Measurements from ENCODE around the gene DCUN1D3.
"Not testable (repeated sequence)": the region's sequence is repeated elsewhere in the genome, so short reads cannot be mapped to it uniquely, and the experiment has no call there.

Gene DCUN1D3

GRCh38 chr16:20818929-20819585, 81.1 kb downstream of the DCUN1D3 start:
- DNase-seq = no peak

- DNase-seq = no peak
These were observed 85.4 kb downstream of the DCUN1D3 start for GRCh38 chr16:20814784-20815183.

DNA sequence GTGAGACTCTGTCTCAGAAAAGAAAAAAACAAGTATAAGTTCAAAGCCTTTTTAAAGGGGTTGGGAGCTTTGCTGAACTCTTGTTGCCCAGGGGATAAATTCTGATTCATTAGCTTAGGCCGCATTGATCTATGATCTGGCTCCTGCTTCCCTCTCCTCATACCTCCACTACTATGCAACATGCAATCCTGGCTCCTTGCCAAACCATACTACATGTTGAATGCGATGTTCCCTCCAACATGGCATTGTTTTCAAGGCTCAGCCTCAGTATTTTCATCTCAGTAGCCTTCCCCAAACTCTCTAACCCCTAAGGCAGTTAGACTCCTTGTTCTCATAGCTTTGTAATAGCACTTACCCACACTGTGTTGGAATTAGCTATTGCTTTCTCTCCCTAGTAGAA, 87.6 kb downstream of the DCUN1D3 start:
- no peak for DNase-seq

DNA sequence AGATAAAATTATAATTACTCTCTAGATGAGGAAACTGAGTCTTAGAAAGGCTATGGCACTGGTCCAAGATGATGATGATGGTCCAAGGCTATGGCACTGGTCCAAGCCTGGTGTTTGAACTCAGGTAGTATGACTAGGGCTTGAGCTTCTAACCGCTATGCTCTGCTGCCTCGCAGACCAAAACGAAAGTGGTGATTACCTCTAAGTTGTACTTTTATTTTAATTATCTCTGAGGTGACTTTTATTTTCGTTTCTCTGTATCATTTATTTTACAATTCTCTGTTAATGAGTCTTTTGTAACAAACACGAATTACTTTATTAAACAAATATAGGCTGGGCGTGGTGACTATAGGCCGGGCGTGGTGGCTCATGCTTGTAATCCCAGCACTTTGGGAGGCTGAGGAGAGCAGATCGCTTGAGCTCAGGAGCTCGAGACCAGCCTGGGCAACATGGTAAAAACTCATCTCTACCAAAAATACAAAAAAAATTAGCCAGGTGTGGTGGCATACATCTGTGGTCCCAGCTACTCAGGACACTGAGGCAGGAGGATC, 88.2 kb downstream of the DCUN1D3 start:
- no peak for DNase-seq

DNA sequence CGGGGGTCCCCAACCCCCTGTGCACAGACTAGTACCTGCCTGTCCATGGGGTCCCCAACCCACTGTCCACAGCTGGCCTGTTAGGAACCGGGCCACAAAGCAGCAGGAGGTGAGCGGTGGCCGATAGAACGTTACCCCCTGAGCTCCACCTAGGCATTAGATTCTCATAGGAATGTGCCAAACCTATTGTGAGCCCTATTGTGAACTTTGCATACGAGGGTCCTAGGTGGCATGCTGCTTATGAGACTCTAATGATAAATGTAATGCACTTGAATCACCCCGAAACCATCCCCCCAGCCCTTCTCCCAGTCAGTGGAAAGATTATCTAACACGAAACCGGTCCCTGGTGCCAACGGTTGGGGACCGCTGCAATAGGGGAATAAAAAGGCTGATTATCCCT, 92.3 kb downstream of the DCUN1D3 start:
- DNase-seq = no peak

DNA sequence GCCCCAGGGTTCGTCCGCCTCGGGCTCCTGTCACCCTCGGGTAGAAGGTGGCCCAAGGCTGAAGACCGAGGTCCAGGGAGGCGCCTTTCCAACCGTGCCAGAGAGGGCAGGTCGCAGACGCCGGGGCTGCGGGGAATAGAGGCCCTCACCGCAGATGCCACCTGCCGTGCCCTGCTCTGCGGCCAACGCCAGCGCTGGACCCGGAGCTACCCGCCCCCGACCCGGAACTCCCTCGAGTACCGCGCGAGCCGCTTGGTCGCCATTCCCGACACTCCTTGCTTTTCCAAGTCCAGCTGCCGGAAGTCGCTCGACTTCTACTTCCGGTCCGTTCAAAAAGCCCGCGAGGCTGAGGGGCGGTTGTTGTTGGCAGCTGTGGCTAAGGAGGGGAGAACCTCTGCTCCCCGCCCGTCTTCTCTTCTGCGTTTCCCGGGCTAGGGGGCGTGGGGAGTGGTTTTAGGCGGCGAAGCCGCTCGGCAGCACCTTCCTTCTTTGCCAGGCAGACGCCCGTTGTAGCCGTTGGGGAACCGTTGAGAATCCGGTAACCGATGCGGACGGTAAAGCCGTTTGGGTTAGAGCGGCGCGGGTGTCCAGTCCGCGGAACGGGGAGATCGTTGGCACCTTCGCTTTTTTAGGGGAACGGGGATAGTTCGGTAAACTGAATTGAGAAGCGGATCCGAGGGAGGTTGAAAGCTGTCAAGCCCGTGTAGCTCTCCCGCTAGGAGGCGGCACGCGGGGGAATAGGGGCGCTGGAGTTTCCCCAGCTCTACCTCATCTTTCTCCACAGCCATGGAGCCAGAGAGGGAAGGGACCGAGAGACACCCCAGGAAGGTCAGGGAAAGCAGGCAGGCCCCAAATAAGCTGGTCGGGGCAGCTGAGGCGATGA, 93.7 kb downstream of the DCUN1D3 start, which contains the start of the genes ERI2 and REXO5:
TSS of gene ERI2 (minus strand) at position 305 of the 883 bp plus-strand sequence. CDS start at position 263, 42 bp downstream.
TSS of gene REXO5 (plus strand) at position 360 of the 883 bp plus-strand sequence. CDS start at position 787, 427 bp downstream.
- DNase-seq = peak; percentile 75 to 85

GRCh38 chr16:20805684-20806167, 94.4 kb downstream of the DCUN1D3 start:
- DNase-seq = not testable (repeated sequence)
